GM12864 (cell line): Measurements from ENCODE around the gene PAEP.

Experiments used
- DNase-seq: peaks from one replicate; pipeline ENCODE4 v3.0.0-alpha.2; 2011; ENCODE audit warnings: low read depth
- H3K4me3 ChIP-seq: 2 replicates; pipeline ENCODE4 v1.5.1; 2011; ENCODE audit warnings: mild to moderate bottlenecking, low read depth, low read length, control low read depth
- CTCF ChIP-seq: IDR thresholded peaks from 2 replicates; pipeline ENCODE4 v1.5.1; 2011; ENCODE audit warnings: low read depth, mild to moderate bottlenecking, moderate library complexity, low read length, control low read depth, inconsistent platforms; ENCODE audit errors: missing control alignments

Gene PAEP

DNA sequence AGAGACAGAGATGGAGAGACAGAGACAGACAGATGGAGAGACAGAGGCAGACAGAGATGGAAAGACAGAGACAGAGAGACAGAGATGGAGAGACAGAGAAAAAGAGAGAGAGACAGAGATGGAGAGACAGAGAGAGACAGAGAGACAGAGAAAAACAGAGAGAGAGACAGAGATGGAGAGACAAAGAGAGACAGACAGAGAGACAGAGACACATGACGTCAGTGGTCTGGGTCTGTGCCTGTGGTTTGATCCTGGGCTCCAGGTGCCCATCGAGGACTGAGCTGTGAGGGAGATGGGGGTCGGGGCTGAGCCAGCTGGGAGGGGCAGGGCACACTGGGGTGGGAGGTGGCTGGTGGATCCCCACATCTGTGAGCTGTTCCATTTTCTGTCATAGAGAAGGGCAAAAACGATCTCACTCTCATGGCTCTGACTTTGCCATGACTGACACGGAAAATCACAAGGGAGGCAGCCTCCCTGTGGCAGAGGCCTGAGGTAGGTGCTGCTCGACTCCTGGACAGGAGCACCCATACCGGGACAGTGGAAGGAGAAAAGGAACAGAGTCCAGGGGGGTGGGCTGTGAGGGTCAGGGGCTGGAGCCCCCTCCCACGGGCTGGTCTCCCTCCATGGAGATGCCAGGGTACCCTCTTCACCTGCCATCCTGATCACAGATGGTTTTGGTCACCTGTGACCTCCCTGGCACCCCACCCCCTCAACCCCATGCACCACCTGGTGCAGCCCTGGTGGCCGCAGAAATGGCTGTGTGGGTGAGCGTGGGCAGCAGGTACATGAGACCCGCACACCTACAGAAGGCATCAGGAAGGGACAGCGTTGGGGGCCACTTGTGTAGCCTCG, 49.0 kb downstream of the PAEP start:
- no peak for DNase-seq
- H3K4me3 ChIP-seq, result no peak overlapping the region
- no peak for TF ChIP-seq CTCF

DNA sequence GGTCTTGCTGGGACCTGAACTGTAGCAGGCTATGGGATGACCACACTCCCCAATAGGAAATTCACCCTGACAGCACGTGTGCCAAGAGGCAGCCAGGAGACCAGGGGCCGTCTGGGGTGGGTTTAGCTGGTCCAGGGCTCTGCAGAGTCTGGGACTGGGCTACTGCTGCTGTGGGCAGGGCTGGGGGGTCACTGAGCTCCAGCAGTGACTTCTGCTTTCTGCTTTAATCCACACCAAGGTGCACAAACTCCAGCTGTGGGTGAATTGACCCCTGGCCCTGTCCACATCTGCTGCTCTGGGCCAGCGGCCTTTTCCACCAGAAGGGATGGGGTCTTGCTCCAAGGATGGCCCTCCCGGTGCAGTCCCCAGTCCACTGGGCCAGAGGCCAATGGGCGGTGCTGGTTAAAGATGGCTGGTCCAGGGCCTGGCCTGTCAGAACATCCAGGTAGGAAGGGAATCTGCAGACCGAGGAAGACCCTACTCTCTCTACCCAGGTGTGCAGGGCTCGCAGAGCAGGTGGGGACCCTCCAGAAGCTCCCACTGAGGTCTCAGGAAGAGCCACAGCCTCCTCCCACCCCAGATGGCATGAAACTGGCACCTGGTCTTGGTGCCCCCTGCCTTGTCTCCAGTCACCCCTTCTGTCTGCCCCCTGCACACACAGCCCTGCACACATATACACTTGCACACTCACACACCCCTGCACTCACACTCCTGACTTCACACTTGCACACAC, 49.8 kb downstream of the PAEP start:
- no peak for TF ChIP-seq CTCF
- no peak overlapping the region for H3K4me3 ChIP-seq
- no peak for DNase-seq

- DNase-seq, result no peak
- TF ChIP-seq CTCF, result no peak
- H3K4me3 ChIP-seq, result no peak overlapping the region
Observed at GRCh38 chr9:135611875-135612209, 50.3 kb downstream of the PAEP start.

- no peak for TF ChIP-seq CTCF
- H3K4me3 ChIP-seq, result no peak overlapping the region
- DNase-seq, result no peak
Observed at GRCh38 chr9:135612437-135612836, 50.9 kb downstream of the PAEP start.

DNA sequence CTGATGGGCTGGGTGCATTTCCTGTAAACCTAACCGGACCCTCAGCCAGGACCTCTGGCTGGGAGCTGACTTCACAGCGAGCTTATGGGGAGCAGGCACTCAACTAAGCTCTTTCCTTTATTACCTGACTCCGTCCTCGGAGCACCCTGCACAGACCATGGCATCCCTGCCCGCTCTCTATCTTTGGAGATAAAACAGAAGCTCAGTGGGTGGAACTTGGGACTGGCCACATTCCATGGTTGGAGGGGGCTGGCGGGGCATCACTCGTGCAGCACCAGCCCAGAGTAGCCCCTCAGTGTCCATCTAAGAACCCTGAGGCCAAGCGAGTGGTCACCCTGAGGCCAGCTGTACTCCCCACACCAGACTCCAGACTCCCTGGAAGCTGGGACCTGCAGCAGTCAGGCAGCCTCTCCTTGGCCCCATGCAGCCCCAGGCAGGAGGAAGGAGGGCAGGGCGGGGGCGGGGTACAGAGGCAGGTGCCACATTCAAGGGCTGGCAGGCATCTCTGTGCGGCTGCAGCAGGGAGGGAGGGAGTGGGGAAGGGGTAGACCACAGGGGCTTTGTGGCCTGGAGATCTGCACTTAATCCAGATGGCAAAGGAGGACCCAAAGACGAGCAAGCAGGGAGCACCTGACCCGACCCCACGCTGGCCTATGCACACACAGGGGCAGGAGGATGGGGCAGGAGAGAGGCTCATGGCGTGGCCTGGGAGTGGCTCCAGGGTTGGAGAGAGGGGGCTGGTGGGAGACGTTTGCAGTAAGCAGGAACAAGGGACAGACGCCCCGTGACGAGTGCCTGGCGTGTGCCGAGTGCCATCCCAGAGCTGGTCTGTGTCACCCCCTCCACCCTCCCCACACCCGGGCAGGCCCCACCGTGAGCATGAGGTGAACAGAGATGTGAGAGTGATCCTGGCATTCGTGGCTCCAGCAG, 51.7 kb downstream of the PAEP start:
- no peak overlapping the region for H3K4me3 ChIP-seq
- no peak for TF ChIP-seq CTCF
- no peak for DNase-seq

GRCh38 chr9:135613946-135614805, 52.6 kb downstream of the PAEP start:
- DNase-seq, result no peak
- TF ChIP-seq CTCF, result no peak

More at GRCh38 chr9:135613946-135614805, 52.6 kb downstream of the PAEP start:
- H3K4me3 ChIP-seq, result no peak overlapping the region
